Stimulated activated CD4-positive, alpha-beta T cell treated with anti-CD3 and anti-CD28 coated beads, Interleukin-1b, Interleukin-23, amount 100 ng/mL, for 4 hours (primary cell): ENCODE results near the gene EML6.

Experiments used
- DNase-seq, 2 donors: peaks; one replicate each; pipeline ENCODE4 v3.0.0-alpha.2; 2020; ENCODE audit warnings: low read depth in 2 of 2

EML6 gene

GRCh38 chr2:54755641-54756326 lies 32.3 kb downstream of the EML6 start:
- no peak for DNase-seq

GRCh38 chr2:54757500-54757899 lies 34.0 kb downstream of the EML6 start:
- no peak for DNase-seq

GRCh38 chr2:54758951-54759350 lies 35.5 kb downstream of the EML6 start:
- DNase-seq: no peak

- no peak for DNase-seq
Observed at GRCh38 chr2:54760310-54760709, 36.8 kb downstream of the EML6 start.

GRCh38 chr2:54763636-54764291 lies 40.3 kb downstream of the EML6 start:
- no peak for DNase-seq

GRCh38 chr2:54767921-54768320 lies 44.5 kb downstream of the EML6 start:
- DNase-seq: no peak

- no peak for DNase-seq
Observed at GRCh38 chr2:54768772-54769428, 45.4 kb downstream of the EML6 start.

- DNase-seq: no peak
Observed at GRCh38 chr2:54770211-54770610, 46.7 kb downstream of the EML6 start.

- DNase-seq: no peak
Observed at GRCh38 chr2:54770676-54771075, 47.2 kb downstream of the EML6 start.

GRCh38 chr2:54771166-54771885 lies 47.9 kb downstream of the EML6 start:
- no peak for DNase-seq

GRCh38 chr2:54772110-54772509 lies 48.6 kb downstream of the EML6 start:
- DNase-seq: no peak

- DNase-seq: no peak
Observed at GRCh38 chr2:54772531-54772930, 49.1 kb downstream of the EML6 start.

GRCh38 chr2:54773233-54773632 lies 49.8 kb downstream of the EML6 start:
- no peak for DNase-seq

GRCh38 chr2:54773838-54774237 lies 50.4 kb downstream of the EML6 start:
- no peak for DNase-seq

- no peak for DNase-seq
Observed at GRCh38 chr2:54775710-54776109, 52.2 kb downstream of the EML6 start.

GRCh38 chr2:54776494-54776893 lies 53.0 kb downstream of the EML6 start:
- DNase-seq: no peak

- no peak for DNase-seq
Observed at GRCh38 chr2:54783349-54783748, 59.9 kb downstream of the EML6 start.

- no peak for DNase-seq
Observed at GRCh38 chr2:54787270-54787669, 63.8 kb downstream of the EML6 start.

GRCh38 chr2:54787755-54788366 lies 64.4 kb downstream of the EML6 start:
- DNase-seq: no peak

GRCh38 chr2:54789878-54790277 lies 66.4 kb downstream of the EML6 start:
- no peak for DNase-seq

GRCh38 chr2:54791831-54792230 lies 68.4 kb downstream of the EML6 start:
- DNase-seq: no peak

GRCh38 chr2:54797307-54797706 lies 73.8 kb downstream of the EML6 start:
- DNase-seq: no peak
